HG03342 (cell line): ENCODE results near the gene PPP6R1.

ENCODE experiments used
- ATAC-seq: cut with Tn5 transposase; IDR thresholded peaks from one replicate; pipeline ENCODE4 v1.9.1; 2021; ENCODE audit warnings: mild to moderate bottlenecking, moderate library complexity; ENCODE audit not compliant: unreplicated experiment

The PPP6R1 gene

GRCh38 chr19:55197528-55197927 lies 61.3 kb downstream of the PPP6R1 start:
- ATAC-seq: no peak

GRCh38 chr19:55196803-55197202 lies 62.0 kb downstream of the PPP6R1 start:
- no peak for ATAC-seq

DNA sequence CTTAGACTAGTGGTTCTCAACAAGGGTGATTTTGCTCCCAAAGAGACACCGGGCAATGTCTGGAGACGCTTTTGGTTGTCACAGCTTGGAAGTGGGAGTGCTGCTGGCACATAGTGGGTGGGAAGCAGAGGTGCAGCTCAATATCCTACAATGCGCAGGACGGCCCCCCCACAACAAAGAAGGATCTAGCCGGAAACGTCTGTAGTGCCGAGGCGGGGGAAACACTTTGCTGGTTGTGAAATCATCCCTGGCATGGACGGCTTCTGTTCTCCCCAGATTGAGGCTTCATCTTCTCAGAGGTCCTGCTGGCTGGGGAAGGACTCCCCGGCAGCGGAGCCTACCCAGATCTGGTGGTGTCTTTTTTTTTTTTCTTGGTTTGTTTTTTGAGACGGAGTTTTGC lies 65.3 kb downstream of the PPP6R1 start:
- ATAC-seq: no peak

GRCh38 chr19:55189403-55189835 lies 69.4 kb downstream of the PPP6R1 start:
- no peak for ATAC-seq

DNA sequence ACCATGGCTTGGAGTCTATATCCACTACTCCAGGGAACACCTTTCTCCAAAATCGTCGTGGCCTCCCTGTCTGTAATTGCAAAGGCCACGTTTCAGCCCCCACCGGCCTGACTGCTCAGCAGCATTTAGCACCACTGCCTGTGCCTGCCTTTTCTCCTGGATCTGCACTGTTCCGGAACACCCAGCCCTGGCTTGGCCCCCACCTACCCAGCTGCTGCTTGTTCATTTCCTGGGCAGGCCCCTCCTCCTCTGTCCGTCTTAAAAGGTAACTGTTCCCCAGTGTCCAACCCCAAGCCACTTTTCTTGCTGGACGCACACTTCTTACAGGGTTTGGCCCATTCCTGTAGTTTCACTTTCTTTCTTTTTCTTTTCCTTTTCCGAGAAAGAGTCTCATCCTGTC lies 70.2 kb downstream of the PPP6R1 start:
- no peak for ATAC-seq

DNA sequence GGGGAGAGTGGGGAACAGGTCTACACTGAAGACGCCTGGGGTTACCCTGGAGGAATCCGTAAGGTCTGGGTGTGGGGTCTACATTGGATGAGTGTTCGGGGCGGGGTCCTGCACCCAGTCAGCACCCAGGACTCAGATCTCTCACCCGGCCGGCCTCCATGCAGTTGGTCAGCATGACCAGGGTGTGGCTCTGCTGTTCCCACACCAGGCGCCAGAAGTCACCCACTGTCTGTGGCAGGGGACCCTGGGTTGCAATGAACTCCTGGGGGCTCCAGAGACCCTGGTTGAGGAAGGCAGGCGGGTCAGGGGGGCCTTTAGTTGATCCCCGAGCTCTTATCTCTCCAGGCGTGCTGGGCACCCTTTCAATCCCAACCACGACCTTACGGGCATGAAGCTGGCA lies 72.7 kb downstream of the PPP6R1 start:
- no peak for ATAC-seq

GRCh38 chr19:55181740-55182139 lies 77.1 kb downstream of the PPP6R1 start:
- no peak for ATAC-seq
